NCI-H1694 (cell line): Measurements from ENCODE around the gene GRIP2.
"Not testable (repeated sequence)": the region's sequence is repeated elsewhere in the genome, so short reads cannot be mapped to it uniquely, and the experiment has no call there.

Source experiments
- DNase-seq: peaks from one replicate; lab custom pipeline; 2025; lab: John Stamatoyannopoulos, UW

GRIP2 gene

GRCh38 chr3:14520967-14521366 lies 19.2 kb downstream of the GRIP2 start:
- no peak for DNase-seq

GRCh38 chr3:14520149-14520548 lies 20.0 kb downstream of the GRIP2 start:
- DNase-seq = no peak

- no peak for DNase-seq
Observed at GRCh38 chr3:14519406-14519805, 20.7 kb downstream of the GRIP2 start.

- DNase-seq = no peak
Observed at GRCh38 chr3:14518893-14519292, 21.2 kb downstream of the GRIP2 start.

- DNase-seq = no peak
Observed at GRCh38 chr3:14518432-14518802, 21.7 kb downstream of the GRIP2 start.

- DNase-seq = no peak
Observed at GRCh38 chr3:14517601-14518431, 22.3 kb downstream of the GRIP2 start.

GRCh38 chr3:14516738-14517345 lies 23.3 kb downstream of the GRIP2 start:
- DNase-seq = no peak

GRCh38 chr3:14515526-14515925 lies 24.6 kb downstream of the GRIP2 start:
- not testable (repeated sequence) for DNase-seq

- DNase-seq = no peak
Observed at GRCh38 chr3:14514323-14514720, 25.8 kb downstream of the GRIP2 start.

GRCh38 chr3:14513566-14514322 lies 26.4 kb downstream of the GRIP2 start:
- no peak for DNase-seq

GRCh38 chr3:14512942-14513327 lies 27.2 kb downstream of the GRIP2 start:
- no peak for DNase-seq

GRCh38 chr3:14512281-14512941 lies 27.7 kb downstream of the GRIP2 start:
- DNase-seq = no peak

- no peak for DNase-seq
Observed at GRCh38 chr3:14511623-14512280, 28.4 kb downstream of the GRIP2 start.

GRCh38 chr3:14510838-14511622 lies 29.1 kb downstream of the GRIP2 start:
- no peak for DNase-seq

GRCh38 chr3:14509796-14510100 lies 30.4 kb downstream of the GRIP2 start:
- DNase-seq = no peak

GRCh38 chr3:14508966-14509795 lies 31.0 kb downstream of the GRIP2 start:
- DNase-seq = peak; percentile 22

GRCh38 chr3:14508505-14508819 lies 31.7 kb downstream of the GRIP2 start:
- DNase-seq = no peak

GRCh38 chr3:14507757-14508504 lies 32.2 kb downstream of the GRIP2 start:
- no peak for DNase-seq

- DNase-seq = no peak
Observed at GRCh38 chr3:14507305-14507741, 32.8 kb downstream of the GRIP2 start.
